Measurements from ENCODE around the gene ENPP3.

The ENPP3 gene

GRCh38 chr6:131758920-131759319 lies 121.8 kb downstream of the ENPP3 start:
- H3K23ac ChIP-seq (ENCODE audit: low read length), result no peak overlapping the region
- H3K4me2 ChIP-seq (ENCODE audit: low read length), result no peak overlapping the region
- H4K5ac ChIP-seq (ENCODE audit: low read length), result no peak overlapping the region
- H3K9ac ChIP-seq (ENCODE audit: low read length), result no peak overlapping the region
- H3K4me1 ChIP-seq (ENCODE audit: control insufficient read depth, low read depth, low read length), result no peaks in the 10 kb centered on the region
- no CpG with 5 or more reads among the region's 4 CpGs for WGBS (ENCODE audit: extremely low coverage, insufficient coverage, low lambda C conversion rate)
- no peak overlapping the region for H2AK5ac ChIP-seq (ENCODE audit: low read length)
- no peak overlapping the region for H3K56ac ChIP-seq (ENCODE audit: low read length)
- no peak overlapping the region for H2BK120ac ChIP-seq (ENCODE audit: low read depth, low read length)
- H3K79me1 ChIP-seq (ENCODE audit: low read length), result no peaks in the 10 kb centered on the region
- H3K18ac ChIP-seq (ENCODE audit: low read length), result no peak overlapping the region
- H3K4me3 ChIP-seq (ENCODE audit: low read length), result no peak overlapping the region
- H3K27me3 ChIP-seq (ENCODE audit: insufficient read depth, low read length, poor library complexity), result no peaks in the 10 kb centered on the region
- no peak overlapping the region for H2BK5ac ChIP-seq (ENCODE audit: low read length)
- no peak overlapping the region for H2BK15ac ChIP-seq (replicated peaks; ENCODE audit: low read depth)
- H3K79me2 ChIP-seq (ENCODE audit: control insufficient read depth, insufficient read depth, low read length), result no peaks in the 10 kb centered on the region
- H3K36me3 ChIP-seq (ENCODE audit: control insufficient read depth, insufficient read depth, low read length), result no peaks in the 10 kb centered on the region
- no peak overlapping the region for H3K4ac ChIP-seq (ENCODE audit: low read depth, low read length)
- no peak overlapping the region for H4K8ac ChIP-seq (ENCODE audit: low read depth, low read length)
- H3K27ac ChIP-seq (ENCODE audit: low read depth, low read length), result no peak overlapping the region
- DNase-seq, result no peak

DNA sequence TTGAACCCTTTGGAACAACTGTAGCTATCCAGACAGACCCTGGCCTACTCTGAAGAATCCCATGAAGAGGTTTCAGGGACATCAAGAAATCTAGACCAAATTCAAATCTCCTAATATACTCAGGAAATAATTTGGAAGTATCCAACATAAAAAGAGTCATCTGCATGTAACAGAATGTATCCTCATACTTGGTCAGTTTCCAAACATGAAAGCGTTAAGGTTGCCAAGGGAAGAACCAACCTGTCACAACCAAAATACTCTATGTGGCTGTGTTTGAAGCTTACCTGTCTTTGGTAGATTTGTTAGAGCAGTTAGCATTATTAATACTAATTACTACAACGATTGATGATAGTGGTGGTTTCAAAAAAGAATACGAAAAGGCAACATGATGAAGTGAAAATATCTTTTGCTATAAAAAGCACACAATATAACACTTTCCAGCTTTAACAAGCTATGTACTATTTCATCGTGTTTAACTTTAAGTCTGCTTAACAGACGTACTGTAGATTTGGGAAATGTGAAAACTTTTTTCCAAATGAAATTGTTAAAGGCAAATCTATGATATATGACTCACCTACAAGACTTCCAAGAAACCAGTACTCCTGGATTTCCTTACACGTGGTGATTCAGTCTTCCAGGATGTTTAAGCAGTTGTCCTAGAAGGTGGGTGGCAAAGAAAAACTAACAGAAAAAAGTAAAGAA lies 124.1 kb downstream of the ENPP3 start:
- H3K27ac ChIP-seq (ENCODE audit: low read depth, low read length), result no peak overlapping the region
- DNase-seq, result no peak

DNA sequence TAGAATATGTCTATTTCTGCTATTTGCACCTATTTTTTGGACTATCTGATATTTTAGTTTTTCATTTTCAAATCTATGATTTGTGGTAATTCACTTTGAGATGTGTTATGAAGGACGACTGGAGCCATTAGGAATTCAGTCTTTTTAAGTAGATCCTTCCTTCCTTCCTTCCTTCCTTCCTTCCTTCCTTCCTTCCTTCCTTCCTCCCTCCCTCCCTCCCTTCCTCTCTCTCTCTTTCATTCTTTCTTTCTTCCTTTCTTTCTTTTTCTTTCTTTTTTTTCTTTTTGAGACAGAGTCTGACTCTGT lies 124.6 kb downstream of the ENPP3 start:
- Histone ChIP-seq H3K9ac (ENCODE audit: low read length) (no peak overlapping the region), H3K27me3 (ENCODE audit: insufficient read depth, low read length, poor library complexity) (no peaks in the 10 kb centered on the region), H3K27ac (ENCODE audit: low read depth, low read length) (no peak overlapping the region), H3K36me3 (ENCODE audit: control insufficient read depth, insufficient read depth, low read length) (no peaks in the 10 kb centered on the region), H2AK5ac (ENCODE audit: low read length) (no peak overlapping the region), H3K56ac (ENCODE audit: low read length) (no peak overlapping the region), H3K4me3 (ENCODE audit: low read length) (no peak overlapping the region), H3K4ac (ENCODE audit: low read depth, low read length) (no peak overlapping the region), H3K79me1 (ENCODE audit: low read length) (no peaks in the 10 kb centered on the region), H2BK15ac (replicated peaks; ENCODE audit: low read depth) (no peak overlapping the region), H2BK5ac (ENCODE audit: low read length) (no peak overlapping the region), H2BK120ac (ENCODE audit: low read depth, low read length) (no peak overlapping the region), H4K8ac (ENCODE audit: low read depth, low read length) (no peak overlapping the region), H4K5ac (ENCODE audit: low read length) (no peak overlapping the region), H3K79me2 (ENCODE audit: control insufficient read depth, insufficient read depth, low read length) (no peaks in the 10 kb centered on the region), H3K4me2 (ENCODE audit: low read length) (no peak overlapping the region), H3K23ac (ENCODE audit: low read length) (no peak overlapping the region), H3K18ac (ENCODE audit: low read length) (no peak overlapping the region), H3K4me1 (ENCODE audit: control insufficient read depth, low read depth, low read length) (no peaks in the 10 kb centered on the region)
- no peak for DNase-seq
- no CpG with 5 or more reads among the region's 1 CpG for WGBS (ENCODE audit: extremely low coverage, insufficient coverage, low lambda C conversion rate)

More for the DNA sequence above, 124.1 kb downstream of the ENPP3 start:
- Histone ChIP-seq H2BK120ac (ENCODE audit: low read depth, low read length) (no peak overlapping the region), H4K5ac (ENCODE audit: low read length) (no peak overlapping the region), H4K8ac (ENCODE audit: low read depth, low read length) (no peak overlapping the region), H2AK5ac (ENCODE audit: low read length) (no peak overlapping the region), H3K9ac (ENCODE audit: low read length) (no peak overlapping the region), H3K36me3 (ENCODE audit: control insufficient read depth, insufficient read depth, low read length) (no peaks in the 10 kb centered on the region), H3K56ac (ENCODE audit: low read length) (no peak overlapping the region), H3K79me1 (ENCODE audit: low read length) (no peaks in the 10 kb centered on the region), H2BK5ac (ENCODE audit: low read length) (no peak overlapping the region), H2BK15ac (replicated peaks; ENCODE audit: low read depth) (no peak overlapping the region), H3K4me1 (ENCODE audit: control insufficient read depth, low read depth, low read length) (no peaks in the 10 kb centered on the region), H3K4me2 (ENCODE audit: low read length) (no peak overlapping the region), H3K79me2 (ENCODE audit: control insufficient read depth, insufficient read depth, low read length) (no peaks in the 10 kb centered on the region), H3K18ac (ENCODE audit: low read length) (no peak overlapping the region), H3K4ac (ENCODE audit: low read depth, low read length) (no peak overlapping the region), H3K23ac (ENCODE audit: low read length) (no peak overlapping the region), H3K4me3 (ENCODE audit: low read length) (no peak overlapping the region), H3K27me3 (ENCODE audit: insufficient read depth, low read length, poor library complexity) (no peaks in the 10 kb centered on the region)
- WGBS (ENCODE audit: extremely low coverage, insufficient coverage, low lambda C conversion rate), result no CpG with 5 or more reads among the region's 6 CpGs

GRCh38 chr6:131762984-131763383 lies 125.9 kb downstream of the ENPP3 start:
- Histone ChIP-seq H3K4ac (ENCODE audit: low read depth, low read length) (no peak overlapping the region), H2BK15ac (replicated peaks; ENCODE audit: low read depth) (no peak overlapping the region), H3K27ac (ENCODE audit: low read depth, low read length) (no peak overlapping the region)

GRCh38 chr6:131763749-131764148 lies 126.6 kb downstream of the ENPP3 start:
- no peak overlapping the region for H3K18ac ChIP-seq (ENCODE audit: low read length)
- DNase-seq, result no peak
- WGBS (ENCODE audit: extremely low coverage, insufficient coverage, low lambda C conversion rate), result no CpG with 5 or more reads among the region's 1 CpG
- no peak overlapping the region for H2BK5ac ChIP-seq (ENCODE audit: low read length)
- H3K23ac ChIP-seq (ENCODE audit: low read length), result no peak overlapping the region
- H3K36me3 ChIP-seq (ENCODE audit: control insufficient read depth, insufficient read depth, low read length), result no peaks in the 10 kb centered on the region
- H3K79me2 ChIP-seq (ENCODE audit: control insufficient read depth, insufficient read depth, low read length), result no peaks in the 10 kb centered on the region
- H3K56ac ChIP-seq (ENCODE audit: low read length), result no peak overlapping the region
- no peak overlapping the region for H3K4ac ChIP-seq (ENCODE audit: low read depth, low read length)
- H3K4me3 ChIP-seq (ENCODE audit: low read length), result no peak overlapping the region
- no peak overlapping the region for H3K27ac ChIP-seq (ENCODE audit: low read depth, low read length)
- no peaks in the 10 kb centered on the region for H3K79me1 ChIP-seq (ENCODE audit: low read length)
- H2BK120ac ChIP-seq (ENCODE audit: low read depth, low read length), result no peak overlapping the region
- no peaks in the 10 kb centered on the region for H3K27me3 ChIP-seq (ENCODE audit: insufficient read depth, low read length, poor library complexity)
- H3K4me2 ChIP-seq (ENCODE audit: low read length), result no peak overlapping the region
- H4K8ac ChIP-seq (ENCODE audit: low read depth, low read length), result no peak overlapping the region
- H4K5ac ChIP-seq (ENCODE audit: low read length), result no peak overlapping the region
- no peaks in the 10 kb centered on the region for H3K4me1 ChIP-seq (ENCODE audit: control insufficient read depth, low read depth, low read length)
- no peak overlapping the region for H2BK15ac ChIP-seq (replicated peaks; ENCODE audit: low read depth)
- H3K9ac ChIP-seq (ENCODE audit: low read length), result no peak overlapping the region
- no peak overlapping the region for H2AK5ac ChIP-seq (ENCODE audit: low read length)

More at GRCh38 chr6:131762984-131763383, 125.9 kb downstream of the ENPP3 start:
- no peak overlapping the region for H3K9ac ChIP-seq (ENCODE audit: low read length)
- H2AK5ac ChIP-seq (ENCODE audit: low read length), result no peak overlapping the region
- no peaks in the 10 kb centered on the region for H3K36me3 ChIP-seq (ENCODE audit: control insufficient read depth, insufficient read depth, low read length)
- H4K8ac ChIP-seq (ENCODE audit: low read depth, low read length), result no peak overlapping the region
- no peak overlapping the region for H2BK5ac ChIP-seq (ENCODE audit: low read length)
- no peak overlapping the region for H3K4me3 ChIP-seq (ENCODE audit: low read length)
- H3K23ac ChIP-seq (ENCODE audit: low read length), result no peak overlapping the region
- no peaks in the 10 kb centered on the region for H3K79me1 ChIP-seq (ENCODE audit: low read length)
- H3K4me2 ChIP-seq (ENCODE audit: low read length), result no peak overlapping the region
- H2BK120ac ChIP-seq (ENCODE audit: low read depth, low read length), result no peak overlapping the region
- no peaks in the 10 kb centered on the region for H3K79me2 ChIP-seq (ENCODE audit: control insufficient read depth, insufficient read depth, low read length)
- no peaks in the 10 kb centered on the region for H3K27me3 ChIP-seq (ENCODE audit: insufficient read depth, low read length, poor library complexity)
- no peaks in the 10 kb centered on the region for H3K4me1 ChIP-seq (ENCODE audit: control insufficient read depth, low read depth, low read length)
- no CpG with 5 or more reads among the region's 2 CpGs for WGBS (ENCODE audit: extremely low coverage, insufficient coverage, low lambda C conversion rate)
- no peak overlapping the region for H4K5ac ChIP-seq (ENCODE audit: low read length)
- DNase-seq, result no peak
- no peak overlapping the region for H3K56ac ChIP-seq (ENCODE audit: low read length)
- no peak overlapping the region for H3K18ac ChIP-seq (ENCODE audit: low read length)

DNA sequence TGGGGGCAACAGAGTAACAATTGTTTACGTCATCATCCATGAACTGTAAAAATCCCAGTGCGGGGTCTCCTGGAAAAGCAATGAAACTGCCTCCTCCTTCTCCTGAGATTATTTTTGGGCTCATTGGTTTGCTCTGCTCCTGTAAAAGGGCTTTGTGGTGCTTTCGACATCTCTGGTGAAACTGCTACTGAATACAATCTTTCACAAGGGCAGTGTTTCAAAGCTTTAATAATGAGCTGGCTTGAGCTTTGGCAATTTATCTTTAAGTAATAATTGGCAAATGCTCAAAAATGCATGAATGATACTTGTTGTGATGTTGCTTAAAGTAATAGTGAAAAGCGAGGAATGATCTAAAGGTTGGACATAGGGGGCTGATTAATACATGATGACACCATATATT lies 127.2 kb downstream of the ENPP3 start:
- no peak for DNase-seq
- Histone ChIP-seq H2BK120ac (ENCODE audit: low read depth, low read length) (peak overlapping the region; percentile 45), H3K27ac (ENCODE audit: low read depth, low read length) (no peak overlapping the region), H3K36me3 (ENCODE audit: control insufficient read depth, insufficient read depth, low read length) (no peaks in the 10 kb centered on the region), H2BK5ac (ENCODE audit: low read length) (no peak overlapping the region), H4K5ac (ENCODE audit: low read length) (no peak overlapping the region), H3K23ac (ENCODE audit: low read length) (no peak overlapping the region), H3K79me2 (ENCODE audit: control insufficient read depth, insufficient read depth, low read length) (no peaks in the 10 kb centered on the region), H2AK5ac (ENCODE audit: low read length) (no peak overlapping the region), H2BK15ac (replicated peaks; ENCODE audit: low read depth) (no peak overlapping the region), H3K18ac (ENCODE audit: low read length) (peak overlapping the region; percentile 60), H3K4ac (ENCODE audit: low read depth, low read length) (no peak overlapping the region), H3K4me3 (ENCODE audit: low read length) (no peak overlapping the region), H3K79me1 (ENCODE audit: low read length) (no peaks in the 10 kb centered on the region), H3K4me2 (ENCODE audit: low read length) (no peak overlapping the region), H4K8ac (ENCODE audit: low read depth, low read length) (no peak overlapping the region), H3K27me3 (ENCODE audit: insufficient read depth, low read length, poor library complexity) (no peaks in the 10 kb centered on the region), H3K4me1 (ENCODE audit: control insufficient read depth, low read depth, low read length) (no peaks in the 10 kb centered on the region), H3K56ac (ENCODE audit: low read length) (no peak overlapping the region), H3K9ac (ENCODE audit: low read length) (no peak overlapping the region)
- WGBS (ENCODE audit: extremely low coverage, insufficient coverage, low lambda C conversion rate), result no CpG with 5 or more reads among the region's 4 CpGs
